Karpas-422 (cell line): ENCODE results near the gene S1PR3. TPM values are rescaled to one million over a fixed set of nuclear protein-coding genes. Genes with fewer than 3 reads are reported as not detected.

Experiments used
- DNase-seq: peaks from one replicate; pipeline ENCODE4 v3.0.0-alpha.2; 2015
- H2AFZ ChIP-seq: fragments of 200-600 bp; sonication (generic); 2 replicates; pipeline ENCODE4 v1.6.1; 2014; ENCODE audit warnings: antibody characterized with exemption, low read length, mixed read lengths
- H3K27ac ChIP-seq: fragments of 200-600 bp; sonication (generic); 2 replicates; pipeline ENCODE4 v1.5.1; 2014; ENCODE audit warnings: mild to moderate bottlenecking, low read length, moderate library complexity
- H3K27me3 ChIP-seq: fragments of 200-600 bp; sonication (generic); 2 replicates; pipeline ENCODE4 v1.6.1; 2014; ENCODE audit warnings: low read length, mixed read lengths
- H3K36me3 ChIP-seq: fragments of 200-600 bp; sonication (generic); 2 replicates; pipeline ENCODE4 v1.6.1; 2014; ENCODE audit warnings: low read length, mixed read lengths; ENCODE audit not compliant: insufficient read depth
- H3K4me1 ChIP-seq: fragments of 200-600 bp; sonication (generic); 2 replicates; pipeline ENCODE4 v1.6.1; 2014; ENCODE audit warnings: mild to moderate bottlenecking, low read length, mixed read lengths
- H3K4me2 ChIP-seq: fragments of 200-600 bp; sonication (generic); 2 replicates; pipeline ENCODE4 v1.6.1; 2014; ENCODE audit warnings: low read length, low read depth, mild to moderate bottlenecking; ENCODE audit not compliant: poor library complexity, severe bottlenecking
- H3K4me3 ChIP-seq: fragments of 200-600 bp; sonication (generic); 2 replicates; pipeline ENCODE4 v1.5.1; 2014; ENCODE audit warnings: mild to moderate bottlenecking, antibody characterized with exemption, low read length, mixed read lengths
- H3K79me2 ChIP-seq: fragments of 200-600 bp; sonication (generic); 2 replicates; pipeline ENCODE4 v1.6.1; 2014; ENCODE audit warnings: mild to moderate bottlenecking, low read length, mixed read lengths
- H3K9ac ChIP-seq: fragments of 200-600 bp; sonication (generic); 2 replicates; pipeline ENCODE4 v1.6.0; 2014; ENCODE audit warnings: low read length
- H3K9me2 ChIP-seq: fragments of 200-600 bp; sonication (generic), shearing (Covaris generic); replicated peaks from 2 replicates; pipeline ENCODE4 v1.6.0; 2014; ENCODE audit warnings: mild to moderate bottlenecking, low read length, moderate library complexity; ENCODE audit not compliant: insufficient read depth
- H3K9me3 ChIP-seq: fragments of 300-700, 200-600 bp; sonication (generic); 2 replicates; pipeline ENCODE4 v1.6.1; 2014; ENCODE audit warnings: low read length, mixed read lengths
- H4K20me1 ChIP-seq: fragments of 200-600 bp; sonication (generic); 2 replicates; pipeline ENCODE4 v1.6.1; 2014; ENCODE audit warnings: mild to moderate bottlenecking, antibody characterized with exemption, low read length, low read depth; ENCODE audit not compliant: insufficient read depth
- total RNA-seq: library from RNA; depleted of rRNA; stranded (reverse); fragments of >200 nt; shearing (Covaris generic); gene quantifications from 2 replicates; pipeline ENCODE4 v1.2.3, GENCODE V29; 2014; ENCODE audit warnings: low replicate concordance

The S1PR3 gene
- total RNA-seq, 1 experiment from 2014 or later, result not detected

GRCh38 chr9:88980740-88981203 lies 10.5 kb upstream of the S1PR3 start:
- no peaks in the 10 kb centered on the region for H3K9me2 ChIP-seq
- H3K4me1 ChIP-seq, result peaks cover 9% of the 10 kb centered on the region
- H3K79me2 ChIP-seq, result no peaks in the 10 kb centered on the region
- no peak overlapping the region for H3K27ac ChIP-seq
- no peaks in the 10 kb centered on the region for H4K20me1 ChIP-seq
- no peak overlapping the region for H3K4me2 ChIP-seq
- no peak overlapping the region for H3K9ac ChIP-seq
- H3K36me3 ChIP-seq, result no peaks in the 10 kb centered on the region
- H3K9me3 ChIP-seq, result no peaks in the 10 kb centered on the region
- H3K4me3 ChIP-seq, result no peak overlapping the region
- H3K27me3 ChIP-seq, result no peaks in the 10 kb centered on the region
- H2AFZ ChIP-seq, result no peak overlapping the region
- DNase-seq, result no peak

GRCh38 chr9:88983865-88984542 lies 7.3 kb upstream of the S1PR3 start:
- H3K4me2 ChIP-seq, result no peak overlapping the region
- H3K36me3 ChIP-seq, result no peaks in the 10 kb centered on the region
- no peaks in the 10 kb centered on the region for H3K9me3 ChIP-seq
- H3K4me1 ChIP-seq, result no peaks in the 10 kb centered on the region
- no peak overlapping the region for H3K27ac ChIP-seq
- H3K9ac ChIP-seq, result no peak overlapping the region
- no peak for DNase-seq
- H3K4me3 ChIP-seq, result no peak overlapping the region
- H3K27me3 ChIP-seq, result no peaks in the 10 kb centered on the region
- no peaks in the 10 kb centered on the region for H3K79me2 ChIP-seq
- H2AFZ ChIP-seq, result no peak overlapping the region
- no peaks in the 10 kb centered on the region for H4K20me1 ChIP-seq
- H3K9me2 ChIP-seq, result no peaks in the 10 kb centered on the region

DNA sequence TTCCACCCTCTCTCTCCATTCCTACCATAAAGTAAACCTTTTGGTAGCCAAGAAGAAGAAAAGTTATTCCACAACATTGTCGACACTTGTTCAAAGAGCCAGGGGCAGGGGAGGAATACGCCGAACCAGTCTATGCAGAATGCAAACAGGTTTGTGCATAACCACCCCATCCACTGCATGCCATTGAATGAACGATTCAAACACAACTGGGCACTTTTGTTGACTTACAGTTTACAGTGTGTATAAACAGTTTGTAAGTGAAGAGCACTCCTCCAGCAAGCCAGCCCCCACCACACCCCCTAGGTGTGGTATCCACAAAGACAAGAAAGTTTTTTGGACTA lies 6.8 kb upstream of the S1PR3 start:
- Histone ChIP-seq H3K36me3 (no peaks in the 10 kb centered on the region), H3K27me3 (no peaks in the 10 kb centered on the region), H3K4me3 (no peak overlapping the region), H3K9me3 (no peaks in the 10 kb centered on the region), H3K9me2 (no peaks in the 10 kb centered on the region), H4K20me1 (no peaks in the 10 kb centered on the region), H3K4me2 (no peak overlapping the region), H2AFZ (no peak overlapping the region), H3K79me2 (no peaks in the 10 kb centered on the region), H3K4me1 (no peaks in the 10 kb centered on the region), H3K9ac (no peak overlapping the region), H3K27ac (no peak overlapping the region)
- no peak for DNase-seq

- no peak overlapping the region for H3K27ac ChIP-seq
- H3K9me2 ChIP-seq, result no peaks in the 10 kb centered on the region
- no peaks in the 10 kb centered on the region for H3K36me3 ChIP-seq
- no peaks in the 10 kb centered on the region for H3K4me1 ChIP-seq
- H3K4me2 ChIP-seq, result no peak overlapping the region
- no peaks in the 10 kb centered on the region for H4K20me1 ChIP-seq
- H3K9me3 ChIP-seq, result no peaks in the 10 kb centered on the region
- H3K9ac ChIP-seq, result no peak overlapping the region
- DNase-seq, result no peak
- H3K27me3 ChIP-seq, result no peaks in the 10 kb centered on the region
- H3K4me3 ChIP-seq, result no peak overlapping the region
- no peak overlapping the region for H2AFZ ChIP-seq
- H3K79me2 ChIP-seq, result no peaks in the 10 kb centered on the region
Observed at GRCh38 chr9:88985616-88986015, 5.7 kb upstream of the S1PR3 start.

DNA sequence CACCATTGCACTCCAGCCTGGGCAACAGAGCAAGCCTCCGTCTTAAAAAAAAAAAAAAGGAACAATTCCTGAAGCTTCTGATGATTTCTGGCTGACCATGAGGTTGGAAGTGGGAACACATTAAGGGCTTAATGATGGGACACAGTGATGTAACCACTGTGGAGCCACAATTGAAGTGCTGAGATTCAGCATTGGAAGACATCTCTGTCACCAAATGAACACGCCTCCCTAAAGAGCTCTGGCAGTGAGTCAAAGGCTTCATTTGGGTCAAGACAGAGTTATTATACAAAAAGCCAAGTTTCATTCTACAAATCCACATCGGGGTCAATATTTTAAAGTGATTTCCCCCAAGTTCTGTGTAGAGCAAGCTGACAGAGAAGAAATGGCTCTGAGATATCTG lies 4.5 kb upstream of the S1PR3 start:
- H3K27me3 ChIP-seq, result no peaks in the 10 kb centered on the region
- no peak overlapping the region for H3K4me3 ChIP-seq
- H4K20me1 ChIP-seq, result no peaks in the 10 kb centered on the region
- H3K9ac ChIP-seq, result no peak overlapping the region
- no peaks in the 10 kb centered on the region for H3K9me3 ChIP-seq
- H3K4me2 ChIP-seq, result no peak overlapping the region
- no peak overlapping the region for H2AFZ ChIP-seq
- DNase-seq, result no peak
- H3K4me1 ChIP-seq, result no peaks in the 10 kb centered on the region
- no peaks in the 10 kb centered on the region for H3K9me2 ChIP-seq
- H3K79me2 ChIP-seq, result no peaks in the 10 kb centered on the region
- no peak overlapping the region for H3K27ac ChIP-seq
- H3K36me3 ChIP-seq, result no peaks in the 10 kb centered on the region

GRCh38 chr9:88987661-88988060 lies 3.6 kb upstream of the S1PR3 start:
- Histone ChIP-seq H3K27ac (no peak overlapping the region), H3K9me2 (no peaks in the 10 kb centered on the region), H3K79me2 (no peaks in the 10 kb centered on the region), H4K20me1 (no peaks in the 10 kb centered on the region), H3K9me3 (no peaks in the 10 kb centered on the region), H3K27me3 (no peaks in the 10 kb centered on the region), H3K36me3 (no peaks in the 10 kb centered on the region), H2AFZ (no peak overlapping the region), H3K4me2 (no peak overlapping the region), H3K9ac (no peak overlapping the region), H3K4me3 (no peak overlapping the region), H3K4me1 (no peaks in the 10 kb centered on the region)
- no peak for DNase-seq

- Histone ChIP-seq H3K36me3 (no peaks in the 10 kb centered on the region), H3K4me3 (no peak overlapping the region), H2AFZ (no peak overlapping the region), H3K4me2 (no peak overlapping the region), H4K20me1 (no peaks in the 10 kb centered on the region), H3K9me2 (no peaks in the 10 kb centered on the region), H3K4me1 (no peaks in the 10 kb centered on the region), H3K27ac (no peak overlapping the region), H3K9me3 (no peaks in the 10 kb centered on the region), H3K9ac (no peak overlapping the region), H3K79me2 (no peaks in the 10 kb centered on the region), H3K27me3 (no peaks in the 10 kb centered on the region)
- no peak for DNase-seq
Observed at GRCh38 chr9:88988796-88989641, 2.2 kb upstream of the S1PR3 start.

DNA sequence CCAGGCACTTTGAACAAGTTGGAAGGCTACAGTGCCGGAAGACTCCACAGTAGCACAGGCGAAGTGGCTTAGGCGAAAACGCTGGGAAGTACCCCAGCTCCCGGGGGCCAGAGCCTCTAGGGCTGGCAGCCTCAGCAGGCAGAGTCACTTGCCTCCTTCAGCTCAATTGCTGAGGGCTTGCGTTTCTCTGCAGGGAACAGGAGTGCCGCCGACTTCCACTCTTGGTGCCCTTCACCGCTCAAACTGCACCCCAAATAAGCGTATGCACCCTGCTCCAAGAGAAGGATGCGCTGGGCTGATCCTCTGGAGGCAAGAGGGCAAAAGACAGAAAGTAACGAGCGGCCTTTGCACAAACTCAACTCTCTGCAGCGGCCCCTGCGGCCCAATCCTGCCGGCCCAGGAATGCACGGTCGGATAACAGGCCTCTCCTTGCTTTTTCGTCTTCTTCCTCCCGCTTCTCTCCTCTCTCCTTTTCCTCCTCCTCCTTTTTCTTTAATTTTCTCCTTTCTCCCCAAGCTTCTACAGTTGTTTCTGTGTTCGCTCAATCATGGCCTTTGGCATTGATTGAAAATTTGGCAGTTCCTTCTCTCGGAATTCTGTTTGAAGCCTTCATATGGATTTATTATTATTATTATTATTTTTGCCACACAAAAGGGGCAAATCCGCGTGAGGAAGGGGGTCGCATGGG lies 1.1 kb upstream of the S1PR3 start:
- no peak overlapping the region for H2AFZ ChIP-seq
- no peaks in the 10 kb centered on the region for H4K20me1 ChIP-seq
- no peak overlapping the region for H3K4me2 ChIP-seq
- no peaks in the 10 kb centered on the region for H3K9me2 ChIP-seq
- no peak overlapping the region for H3K4me3 ChIP-seq
- H3K36me3 ChIP-seq, result no peaks in the 10 kb centered on the region
- no peak overlapping the region for H3K9ac ChIP-seq
- peaks cover 2% of the 10 kb centered on the region; the same call in 1 of the 2 replicates for H3K4me1 ChIP-seq
- no peaks in the 10 kb centered on the region for H3K9me3 ChIP-seq
- H3K79me2 ChIP-seq, result no peaks in the 10 kb centered on the region
- no peak overlapping the region for H3K27ac ChIP-seq
- DNase-seq, result no peak
- no peaks in the 10 kb centered on the region for H3K27me3 ChIP-seq
